ENCODE results near the gene XPC. TPM values are rescaled to one million over a fixed set of nuclear protein-coding genes. Genes with fewer than 3 reads are reported as not detected.

The XPC gene
- total and polyA plus RNA-seq, 2 of the 8 experiments (the other 6 are each of a cell fraction or from before 2014, with no cell fraction given), result 8.8 to 27.3 TPM

DNA sequence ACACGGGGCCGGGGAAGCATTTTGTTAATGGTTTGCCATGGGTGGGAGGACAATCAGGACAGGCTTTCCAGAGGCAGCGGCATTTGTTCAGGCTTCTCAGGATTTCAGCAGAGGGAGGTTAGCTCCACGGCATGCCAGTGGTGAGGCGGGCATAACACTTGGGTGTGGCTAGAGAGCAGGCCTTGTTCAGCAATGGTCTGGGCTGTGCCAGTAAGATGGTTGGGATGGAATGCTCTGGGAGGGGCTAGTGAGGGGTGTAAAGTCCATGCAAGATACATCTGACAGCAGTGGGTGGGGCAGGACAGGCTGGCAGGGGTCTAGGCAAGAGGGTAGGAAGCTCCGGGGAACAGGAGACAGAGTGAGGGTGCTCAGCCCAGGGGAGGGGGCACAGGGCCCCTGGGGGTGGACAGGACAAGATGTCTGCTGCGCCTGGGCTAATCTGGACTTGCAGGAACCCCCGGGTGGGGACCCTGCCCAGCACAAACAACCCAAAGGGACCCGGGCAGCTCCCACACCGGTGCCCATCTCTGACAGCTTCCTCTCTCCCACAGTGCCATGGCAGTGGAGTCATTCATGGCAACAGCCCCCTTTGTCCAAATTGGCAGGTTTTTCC is 45.1 kb downstream of the XPC start:
- POLR2A ChIA-PET (ENCODE audit: partially characterized antibody), result interaction anchor here (0.6 to 1.3 kb wide), 5 partner anchors 8 to 241 kb away, joined by 3 to 5 read pairs (median 3); no protein-coding TSS in a partner anchor
- no peak for FAIRE-seq
- TF ChIP-seq RNF2 (IDR thresholded peaks at IDR 0.05; ENCODE audit: borderline replicate concordance, low read depth, low read length, missing control alignments, poor library complexity, severe bottlenecking) (no peak), SUZ12 (IDR thresholded peaks at IDR 0.05; ENCODE audit: low read length) (no peak), CBX8 (IDR thresholded peaks at IDR 0.05; ENCODE audit: borderline replicate concordance, low read depth, low read length) (no peak), SRF (IDR thresholded peaks at IDR 0.05; ENCODE audit: low read depth, low read length) (no peak), SAP30 (IDR thresholded peaks at IDR 0.05; ENCODE audit: insufficient read depth, insufficient replicate concordance, low read length) (no peak), CEBPB (IDR thresholded peaks at IDR 0.05; ENCODE audit: low read depth, low read length) (no peak), BACH1 (IDR thresholded peaks at IDR 0.05; ENCODE audit: low read length) (no peak), HDAC6 (IDR thresholded peaks at IDR 0.05; ENCODE audit: low read depth, low read length) (no peak), TAF1 (IDR thresholded peaks at IDR 0.05; ENCODE audit: low read depth, low read length) (no peak), CBX5 (IDR thresholded peaks at IDR 0.05; ENCODE audit: low read depth, low read length) (no peak), SP2 (IDR thresholded peaks at IDR 0.05; ENCODE audit: low read length) (no peak)
- TF ChIP-seq, protein P1, sequence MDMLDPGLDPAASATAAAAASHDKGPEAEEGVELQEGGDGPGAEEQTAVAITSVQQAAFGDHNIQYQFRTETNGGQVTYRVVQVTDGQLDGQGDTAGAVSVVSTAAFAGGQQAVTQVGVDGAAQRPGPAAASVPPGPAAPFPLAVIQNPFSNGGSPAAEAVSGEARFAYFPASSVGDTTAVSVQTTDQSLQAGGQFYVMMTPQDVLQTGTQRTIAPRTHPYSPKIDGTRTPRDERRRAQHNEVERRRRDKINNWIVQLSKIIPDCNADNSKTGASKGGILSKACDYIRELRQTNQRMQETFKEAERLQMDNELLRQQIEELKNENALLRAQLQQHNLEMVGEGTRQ (IDR thresholded peaks at IDR 0.05; ENCODE audit: low read length), result no peak

More for the DNA sequence above, 45.1 kb downstream of the XPC start:
- no peaks in the 10 kb centered on the region for H3K9me3 ChIP-seq (ENCODE audit: insufficient read depth in 2 of 2, low read depth in 1 of 2, low read length in 1 of 2)
- H2BK20ac ChIP-seq (ENCODE audit: low read length), result no peak overlapping the region
- no peak overlapping the region for H3K9ac ChIP-seq (replicated peaks in 1 of 4; ENCODE audit: extremely low read depth in 1 of 4, low read depth in 3 of 4, low read length in 3 of 4)
- H3K79me1 ChIP-seq (ENCODE audit: low read depth, low read length), result no peaks in the 10 kb centered on the region
- H3K23me2 ChIP-seq (ENCODE audit: low read depth, low read length), result no peaks in the 10 kb centered on the region
- no peaks in the 10 kb centered on the region for H3K27me3 ChIP-seq (replicated peaks in 1 of 4; ENCODE audit: control insufficient read depth in 3 of 4, extremely low read depth in 1 of 4, insufficient read depth in 3 of 4, low read length in 3 of 4)
- CTCF ChIA-PET (ENCODE audit: partially characterized antibody), result interaction anchor here (1.1 to 1.5 kb wide), 2 partner anchors 18 to 237 kb away, joined by 5 to 6 read pairs; no protein-coding TSS in a partner anchor
- no peak overlapping the region for H2AK5ac ChIP-seq (ENCODE audit: low read depth, low read length)
- H4K5ac ChIP-seq (ENCODE audit: insufficient read length, low read depth, low read length), result no peak overlapping the region
- WGBS, 2 experiments (ENCODE audit: extremely low coverage in 1 of 2, insufficient coverage in 1 of 2, insufficient read length in 1 of 2, insufficient replicate concordance in 2 of 2, low coverage in 1 of 2, low lambda C conversion rate in 2 of 2, missing lambda C conversion rate in 1 of 2), result 87% methylated on average over 9 of the region's 10 CpGs; no CpG with 5 or more reads in 1 of the 2 experiments
- no peak overlapping the region for H3K4ac ChIP-seq (replicated peaks; ENCODE audit: insufficient read length, low read depth, low read length)
- H4K20me1 ChIP-seq (replicated peaks in 1 of 2; ENCODE audit: control insufficient read depth in 1 of 2, insufficient read depth in 2 of 2, low read length in 2 of 2), result peaks cover 0 to 10% of the 10 kb centered on the region in 2 experiments
- no peak overlapping the region for H3K56ac ChIP-seq (replicated peaks; ENCODE audit: insufficient read length, low read depth, low read length)
- H3K27ac ChIP-seq (ENCODE audit: low read depth, low read length), result no peak overlapping the region
- no peak overlapping the region for H4K91ac ChIP-seq (replicated peaks; ENCODE audit: insufficient read length, low read length)
- no peak for DNase-seq (ENCODE audit: low read depth in 1 of 2, low spot score in 2 of 2)
- no peak overlapping the region for H4K8ac ChIP-seq (ENCODE audit: extremely low read depth, insufficient read depth, low read length)
- H3K79me2 ChIP-seq (ENCODE audit: control insufficient read depth in 1 of 2, insufficient read depth in 2 of 2, low read length in 2 of 2), result 0 out of 4 replicates have a peak, but pooled peaks cover 0 to 3% of the 10 kb centered on the region in 2 experiments
- no peaks in the 10 kb centered on the region for H3K4me1 ChIP-seq (replicated peaks in 1 of 4; ENCODE audit: control insufficient read depth in 3 of 4, insufficient read depth in 4 of 4, low read length in 3 of 4)
- H2AFZ ChIP-seq (ENCODE audit: low read length), result no peak overlapping the region
- peaks cover 12 to 45% (median 30%) of the 10 kb centered on the region in 4 experiments for H3K36me3 ChIP-seq (ENCODE audit: control insufficient read depth in 2 of 4, insufficient read depth in 4 of 4, low read length in 3 of 4)
- H2BK120ac ChIP-seq (replicated peaks; ENCODE audit: low read depth, low read length), result no peak overlapping the region
- no peak overlapping the region for H2BK12ac ChIP-seq (ENCODE audit: low read depth, low read length)
- no peak overlapping the region for H2BK5ac ChIP-seq (ENCODE audit: low read depth, low read length)
- no peak overlapping the region for H3K4me3 ChIP-seq (ENCODE audit: extremely low read depth in 1 of 4, insufficient read depth in 2 of 4, low read depth in 3 of 4, low read length in 4 of 4)
- no peak overlapping the region for H3K4me2 ChIP-seq (ENCODE audit: insufficient read depth in 1 of 2, low read depth in 2 of 2, low read length in 2 of 2)
- no peak overlapping the region for H3K18ac ChIP-seq (ENCODE audit: extremely low read depth, low read length)
- H3K14ac ChIP-seq (ENCODE audit: insufficient read length), result no peak overlapping the region
- no peak overlapping the region for H2BK15ac ChIP-seq (ENCODE audit: low read length)
- no peak overlapping the region for H3K23ac ChIP-seq (ENCODE audit: insufficient read length)

Measured in H1 (cell line).